DOHH2 (cell line): Measurements from ENCODE around the gene MAP3K7CL.

Experiments used
- H3F3A ChIP-seq: fragments of 200-600 bp; sonication (generic), shearing (Covaris generic); 2 replicates; pipeline ENCODE4 v1.6.0; 2016; ENCODE audit warnings: antibody characterized with exemption, mild to moderate bottlenecking; ENCODE audit not compliant: control insufficient read depth, insufficient read depth
- H3K27ac ChIP-seq: fragments of 200-600 bp; sonication (generic); 2 replicates; pipeline ENCODE4 v1.5.1; 2014; ENCODE audit warnings: low read depth, mild to moderate bottlenecking, low read length, moderate library complexity
- H3K27me3 ChIP-seq: fragments of 200-600 bp; sonication (generic); 2 replicates; pipeline ENCODE4 v1.6.1; 2014; ENCODE audit warnings: mild to moderate bottlenecking, low read length, mixed read lengths; ENCODE audit not compliant: control insufficient read depth
- H3K36me3 ChIP-seq: fragments of 200-600 bp; sonication (generic); 2 replicates; pipeline ENCODE4 v1.6.1; 2014; ENCODE audit warnings: mild to moderate bottlenecking, low read length, moderate library complexity, mixed read lengths; ENCODE audit not compliant: control insufficient read depth
- H3K4me1 ChIP-seq: fragments of 200-600 bp; sonication (generic); 2 replicates; pipeline ENCODE4 v1.6.1; 2014; ENCODE audit warnings: mild to moderate bottlenecking, low read length, mixed read lengths; ENCODE audit not compliant: control insufficient read depth
- H3K4me2 ChIP-seq: fragments of 200-600 bp; sonication (generic); 2 replicates; pipeline ENCODE4 v1.6.0; 2014; ENCODE audit warnings: mild to moderate bottlenecking, low read length, moderate library complexity
- H3K4me3 ChIP-seq: fragments of 200-600 bp; sonication (generic); 2 replicates; pipeline ENCODE4 v1.5.1; 2014; ENCODE audit warnings: mild to moderate bottlenecking, low read length, mixed read lengths
- H3K79me2 ChIP-seq: fragments of 200-600 bp; sonication (generic); 2 replicates; pipeline ENCODE4 v1.6.1; 2014; ENCODE audit warnings: mild to moderate bottlenecking, low read length, mixed read lengths; ENCODE audit not compliant: control insufficient read depth
- H3K9me2 ChIP-seq: fragments of 200-600 bp; sonication (generic); replicated peaks from 2 replicates; pipeline ENCODE4 v1.6.1; 2014; ENCODE audit warnings: mild to moderate bottlenecking, low read length, mixed read lengths; ENCODE audit not compliant: control insufficient read depth
- H3K9me3 ChIP-seq: fragments of 200-600 bp; sonication (generic); 2 replicates; pipeline ENCODE4 v1.6.1; 2014; ENCODE audit warnings: antibody characterized with exemption, low read length, mixed read lengths; ENCODE audit not compliant: control insufficient read depth, insufficient read depth
- H4K20me1 ChIP-seq: fragments of 200-600 bp; sonication (generic); 2 replicates; pipeline ENCODE4 v1.6.0; 2014; ENCODE audit warnings: low read depth, mild to moderate bottlenecking, antibody characterized with exemption, low read length, moderate library complexity; ENCODE audit not compliant: control insufficient read depth, insufficient read depth
- CTCF ChIP-seq: fragments of 200-600 bp; sonication (generic); IDR thresholded peaks from one replicate; pipeline ENCODE4 v1.5.1; 2014; ENCODE audit warnings: antibody characterized with exemption, mild to moderate bottlenecking, low read depth, low read length; ENCODE audit not compliant: poor library complexity, severe bottlenecking
- EZH2phosphoT487 ChIP-seq: fragments of 200-600 bp; sonication (generic); IDR thresholded peaks from 2 replicates; pipeline ENCODE4 v1.6.1; 2017; ENCODE audit warnings: borderline replicate concordance, mild to moderate bottlenecking, antibody characterized with exemption, low read length, moderate library complexity, mixed read lengths

Gene MAP3K7CL

GRCh38 chr21:29136033-29136432 is 5.6 kb downstream of the MAP3K7CL start:
- no peaks in the 10 kb centered on the region for H3K4me1 ChIP-seq
- H3K36me3 ChIP-seq, result no peaks in the 10 kb centered on the region
- no peak for TF ChIP-seq CTCF
- no peak for TF ChIP-seq EZH2phosphoT487
- no peak overlapping the region for H3K4me3 ChIP-seq
- no peaks in the 10 kb centered on the region for H3K9me2 ChIP-seq
- no peak overlapping the region for H3K27ac ChIP-seq
- H3F3A ChIP-seq, result no peaks in the 10 kb centered on the region
- H3K27me3 ChIP-seq, result no peaks in the 10 kb centered on the region
- H3K9me3 ChIP-seq, result no peaks in the 10 kb centered on the region
- no peaks in the 10 kb centered on the region for H4K20me1 ChIP-seq
- no peaks in the 10 kb centered on the region for H3K79me2 ChIP-seq
- no peak overlapping the region for H3K4me2 ChIP-seq

- H3F3A ChIP-seq, result no peaks in the 10 kb centered on the region
- TF ChIP-seq CTCF, result no peak
- TF ChIP-seq EZH2phosphoT487, result no peak
- H4K20me1 ChIP-seq, result no peaks in the 10 kb centered on the region
- H3K79me2 ChIP-seq, result no peaks in the 10 kb centered on the region
- no peak overlapping the region for H3K4me2 ChIP-seq
- H3K4me3 ChIP-seq, result no peak overlapping the region
- no peaks in the 10 kb centered on the region for H3K9me3 ChIP-seq
- no peaks in the 10 kb centered on the region for H3K36me3 ChIP-seq
- H3K9me2 ChIP-seq, result no peaks in the 10 kb centered on the region
- H3K4me1 ChIP-seq, result no peaks in the 10 kb centered on the region
- no peaks in the 10 kb centered on the region for H3K27me3 ChIP-seq
- no peak overlapping the region for H3K27ac ChIP-seq
Measured at GRCh38 chr21:29144736-29145353, 14.4 kb downstream of the MAP3K7CL start.

- H3K79me2 ChIP-seq, result no peaks in the 10 kb centered on the region
- H3K4me3 ChIP-seq, result no peak overlapping the region
Measured at GRCh38 chr21:29145354-29145782, 14.9 kb downstream of the MAP3K7CL start.

More at GRCh38 chr21:29145354-29145782, 14.9 kb downstream of the MAP3K7CL start:
- H3K4me2 ChIP-seq, result no peak overlapping the region
- no peaks in the 10 kb centered on the region for H4K20me1 ChIP-seq
- H3K36me3 ChIP-seq, result no peaks in the 10 kb centered on the region
- TF ChIP-seq EZH2phosphoT487 (no peak), CTCF (no peak)
- H3K9me2 ChIP-seq, result no peaks in the 10 kb centered on the region
- no peaks in the 10 kb centered on the region for H3K27me3 ChIP-seq
- H3K27ac ChIP-seq, result no peak overlapping the region
- H3K9me3 ChIP-seq, result no peaks in the 10 kb centered on the region
- H3F3A ChIP-seq, result no peaks in the 10 kb centered on the region
- H3K4me1 ChIP-seq, result no peaks in the 10 kb centered on the region
